Vagina (tissue), 2 donors: Measurements from ENCODE around the gene RTBDN. TPM values are rescaled to one million over a fixed set of nuclear protein-coding genes. Genes with fewer than 3 reads are reported as not detected.

ENCODE experiments used
- DNase-seq, 2 donors: peaks; one replicate each; pipeline ENCODE4 v3.0.0-alpha.2; 2017; ENCODE audit errors: extremely low spot score in 2 of 2
- H3K27ac ChIP-seq: fragments of 200-600 bp; sonication (generic); one replicate; pipeline ENCODE4 v1.5.1; 2019
- H3K27me3 ChIP-seq: fragments of 200-600 bp; sonication (generic); one replicate; pipeline ENCODE4 v1.5.1; 2019
- H3K36me3 ChIP-seq, 2 donors: fragments of 200-600 bp; sonication (generic); one replicate each; pipeline ENCODE4 v1.5.1; 2017 to 2019
- H3K4me1 ChIP-seq: fragments of 200-600 bp; sonication (generic); one replicate; pipeline ENCODE4 v1.5.1; 2019
- H3K4me3 ChIP-seq, 2 donors: fragments of 200-600 bp; sonication (generic); 1 replicate in 1 of 2; 2 replicates in 1 of 2; pipeline ENCODE4 v1.5.1; 2016 to 2019
- H3K9me3 ChIP-seq: fragments of 200-600 bp; sonication (generic); one replicate; pipeline ENCODE4 v1.5.1; 2019
- CTCF ChIP-seq, 3 experiments: fragments of 450-650 bp in 2 of 3; fragments of 200-600 bp in 1 of 3; sonication (generic) in 1 of 3; IDR thresholded peaks; one replicate each; pipeline ENCODE4 v1.5.1; 2017 to 2019; ENCODE audit warnings: antibody characterized with exemption in 3 of 3, mild to moderate bottlenecking in 2 of 3, moderate library complexity in 2 of 3
- POLR2A ChIP-seq, 2 donors: fragments of 450-650 bp; IDR thresholded peaks; one replicate each; pipeline ENCODE4 v1.6.1; 2017; ENCODE audit warnings: antibody characterized with exemption in 2 of 2, mild to moderate bottlenecking in 2 of 2, moderate library complexity in 2 of 2
- POLR2AphosphoS5 ChIP-seq, 2 donors: sonication (generic); formaldehyde crosslinking; IDR thresholded peaks; one replicate each; pipeline ENCODE4 v1.9.0; 2017; ENCODE audit warnings: antibody characterized with exemption in 2 of 2, mild to moderate bottlenecking in 2 of 2, low read depth in 1 of 2; ENCODE audit not compliant: insufficient read depth in 1 of 2
- intact Hi-C: fragments of 100-400 bp; cut with DNase I; formaldehyde crosslinking; loops from one replicate; pipeline ENCODE4 v1.15.1; 2023
- total RNA-seq: library from RNA; depleted of rRNA; stranded (reverse); fragments of >200 nt; gene quantifications from one replicate; pipeline ENCODE4 v1.2.3, GENCODE V29; 2016

The RTBDN gene
- total RNA-seq, 1 donor from 2014 or later, result 8.8 TPM

- TF ChIP-seq CTCF (IDR thresholded peaks at IDR 0.05) (no peak), POLR2A (IDR thresholded peaks at IDR 0.05) (no peak), POLR2AphosphoS5 (IDR thresholded peaks at IDR 0.05; ENCODE audit: insufficient read depth in 1 of 2, low read depth in 1 of 2) (no peak)
- Histone ChIP-seq H3K4me3 (no peak overlapping the region), H3K36me3 (no peaks in the 10 kb centered on the region), H3K27me3 (peaks cover 29% of the 10 kb centered on the region), H3K4me1 (peaks cover 9% of the 10 kb centered on the region), H3K27ac (no peak overlapping the region), H3K9me3 (no peaks in the 10 kb centered on the region)
- intact Hi-C loops, result no loop called here
- no peak for DNase-seq
Measured at GRCh38 chr19:12841094-12841493, 6.7 kb upstream of the RTBDN start.

- peaks cover 35% of the 10 kb centered on the region for H3K27me3 ChIP-seq
Measured at GRCh38 chr19:12840091-12841079, 6.0 kb upstream of the RTBDN start.

GRCh38 chr19:12838886-12839756 lies 4.7 kb upstream of the RTBDN start:
- TF ChIP-seq POLR2AphosphoS5 (IDR thresholded peaks at IDR 0.05; ENCODE audit: insufficient read depth in 1 of 2, low read depth in 1 of 2), result no peak
- no peak for TF ChIP-seq CTCF (IDR thresholded peaks at IDR 0.05)
- no peak for TF ChIP-seq POLR2A (IDR thresholded peaks at IDR 0.05)
- intact Hi-C loops, result no loop called here
- H3K36me3 ChIP-seq, result no peaks in the 10 kb centered on the region
- peak overlapping the region; percentile 22 to 28 for H3K4me3 ChIP-seq
- H3K4me1 ChIP-seq, result peaks cover 13% of the 10 kb centered on the region
- no peak for DNase-seq
- peaks cover 39% of the 10 kb centered on the region for H3K27me3 ChIP-seq
- no peak overlapping the region for H3K27ac ChIP-seq
- H3K9me3 ChIP-seq, result no peaks in the 10 kb centered on the region

More at GRCh38 chr19:12840091-12841079, 6.0 kb upstream of the RTBDN start:
- Histone ChIP-seq H3K4me3 (no peak overlapping the region), H3K9me3 (no peaks in the 10 kb centered on the region), H3K27ac (no peak overlapping the region), H3K36me3 (no peaks in the 10 kb centered on the region), H3K4me1 (peaks cover 9% of the 10 kb centered on the region)
- no peak for DNase-seq
- no peak for TF ChIP-seq POLR2A (IDR thresholded peaks at IDR 0.05)
- no peak for TF ChIP-seq CTCF (IDR thresholded peaks at IDR 0.05)
- TF ChIP-seq POLR2AphosphoS5 (IDR thresholded peaks at IDR 0.05; ENCODE audit: insufficient read depth in 1 of 2, low read depth in 1 of 2), result no peak
- intact Hi-C loops, result no loop called here

- Histone ChIP-seq H3K9me3 (no peaks in the 10 kb centered on the region), H3K36me3 (no peaks in the 10 kb centered on the region), H3K4me3 (peak within 1 kb of the TSS; percentile 22 to 28), H3K4me1 (peaks cover 21% of the 10 kb centered on the region), H3K27ac (no peak within 1 kb of the TSS), H3K27me3 (peaks cover 43% of the 10 kb centered on the region)
- intact Hi-C loops, result no loop called here
- no peak for TF ChIP-seq CTCF (IDR thresholded peaks at IDR 0.05)
- TF ChIP-seq POLR2AphosphoS5 (IDR thresholded peaks at IDR 0.05; ENCODE audit: insufficient read depth in 1 of 2, low read depth in 1 of 2), result no peak
- TF ChIP-seq POLR2A (IDR thresholded peaks at IDR 0.05), result no peak
- DNase-seq, result no peak
Measured at GRCh38 chr19:12838182-12838885, 4.0 kb upstream of the RTBDN start, which contains the start of gene MAST1. TSS of gene MAST1 (plus strand) at chr19:12838515. CDS start at chr19:12838573, 58 bp downstream.
